HepG2 (cell line): Measurements from ENCODE around the gene SLC38A2.

ENCODE experiments used
- CTCF ChIP-seq: sonication (generic); formaldehyde crosslinking; IDR thresholded peaks from 2 replicates; pipeline ENCODE4 v1.5.0; 2020; ENCODE audit warnings: mild to moderate bottlenecking, missing genetic modification reagents, moderate library complexity
- EEA1 ChIP-seq: sonication (generic); formaldehyde crosslinking; IDR thresholded peaks from 2 replicates; pipeline ENCODE4 v1.5.1; 2020; ENCODE audit warnings: mild to moderate bottlenecking, missing genetic modification reagents, borderline replicate concordance
- FLYWCH1 ChIP-seq: sonication (generic); formaldehyde crosslinking; IDR thresholded peaks from 2 replicates; pipeline ENCODE4 v1.8.1; 2023; ENCODE audit warnings: mild to moderate bottlenecking, missing genetic modification reagents
- GATAD2A ChIP-seq: IDR thresholded peaks from 2 replicates; pipeline ENCODE4 v1.6.1; 2016
- PBX2 ChIP-seq: IDR thresholded peaks from 2 replicates; pipeline ENCODE4 v1.6.1; 2016; ENCODE audit warnings: control low read depth
- POLR2AphosphoS5 ChIP-seq: IDR thresholded peaks from 2 replicates; pipeline ENCODE4 v1.6.1; 2012; ENCODE audit warnings: low read depth, low read length
- RBM22 ChIP-seq: fragments of 200-400 bp; formaldehyde crosslinking; optimal IDR thresholded peaks from 2 replicates; pipeline ENCODE3; 2017; ENCODE audit warnings: mild to moderate bottlenecking, low read length, moderate library complexity
- RELA ChIP-seq: sonication (generic); formaldehyde crosslinking; IDR thresholded peaks from 2 replicates; pipeline ENCODE4 v1.4.0; 2020; ENCODE audit warnings: missing genetic modification reagents
- SMAD3 ChIP-seq: sonication (generic); formaldehyde crosslinking; IDR thresholded peaks from 2 replicates; pipeline ENCODE4 v1.4.0; 2020; ENCODE audit warnings: missing genetic modification reagents
- ZNF24 ChIP-seq: fragments of 450-650 bp; IDR thresholded peaks from 2 replicates; pipeline ENCODE4 v1.6.1; 2017; ENCODE audit warnings: antibody characterized with exemption, mild to moderate bottlenecking
- ZNF747 ChIP-seq: sonication (generic); formaldehyde crosslinking; IDR thresholded peaks from 2 replicates; pipeline ENCODE4 v1.8.1; 2023; ENCODE audit warnings: missing genetic modification reagents, mild to moderate bottlenecking, borderline replicate concordance

- TF ChIP-seq PBX2 (CRISPR knock-in tag): no peak
- no peak for TF ChIP-seq ZNF747 (CRISPR knock-in tag)
- TF ChIP-seq GATAD2A (CRISPR knock-in tag): no peak
- no peak for TF ChIP-seq FLYWCH1
- TF ChIP-seq RELA (CRISPR knock-in tag): no peak
- TF ChIP-seq POLR2AphosphoS5: no peak
- TF ChIP-seq ZNF24: no peak
- no peak for TF ChIP-seq CTCF
- TF ChIP-seq RBM22: no peak
- TF ChIP-seq SMAD3 (CRISPR knock-in tag): no peak
- no peak for TF ChIP-seq EEA1
Measured at GRCh38 chr12:46379352-46379751, 6.8 kb upstream of the SLC38A2 start.
